SK-N-SH treated with all-trans-retinoic acid at 6 μM for 48 hours (cell line): ENCODE measurements around the gene S100PBP.

Experiments used
- ATAC-seq: fragments of 200-7000 bp; cut with Tn5 transposase; 3 replicates; pipeline ENCODE4 v1.9.1; 2020; ENCODE audit warnings: mild to moderate bottlenecking, moderate library complexity
- BACH2 ChIP-seq: fragments of 250-450 bp; sonication (Bioruptor Pico); IDR thresholded peaks from 2 replicates; pipeline ENCODE4 v1.9.0; 2021; ENCODE audit warnings: mild to moderate bottlenecking, borderline replicate concordance
- CSDC2 ChIP-seq: fragments of 250-450 bp; sonication (Bioruptor Pico); IDR thresholded peaks from 2 replicates; pipeline ENCODE4 v1.5.0; 2020; ENCODE audit warnings: mild to moderate bottlenecking, moderate library complexity
- ESRRG ChIP-seq: fragments of 250-450 bp; sonication (Bioruptor Pico); IDR thresholded peaks from 2 replicates; pipeline ENCODE4 v1.6.1; 2021; ENCODE audit warnings: mild to moderate bottlenecking
- GLIS3 ChIP-seq: fragments of 250-450 bp; sonication (Bioruptor Pico); IDR thresholded peaks from 2 replicates; pipeline ENCODE4 v1.5.0; 2020; ENCODE audit warnings: mild to moderate bottlenecking, moderate library complexity
- ISL1 ChIP-seq: fragments of 250-450 bp; sonication (Bioruptor Pico); IDR thresholded peaks from 2 replicates; pipeline ENCODE4 v2.1.2; 2022; ENCODE audit warnings: mild to moderate bottlenecking, moderate library complexity
- OSR1 ChIP-seq: fragments of 250-450 bp; sonication (Bioruptor Pico); IDR thresholded peaks from 2 replicates; pipeline ENCODE4 v1.8.0; 2022; ENCODE audit warnings: moderate library complexity, mild to moderate bottlenecking, inconsistent platforms
- POU6F1 ChIP-seq: fragments of 250-450 bp; sonication (Bioruptor Pico); IDR thresholded peaks from 2 replicates; pipeline ENCODE4 v1.8.0; 2021; ENCODE audit warnings: low read depth, mild to moderate bottlenecking, moderate library complexity, borderline replicate concordance
- PPARA ChIP-seq: fragments of 250-450 bp; sonication (Bioruptor Pico); IDR thresholded peaks from 2 replicates; pipeline ENCODE4 v1.5.0; 2020; ENCODE audit warnings: mild to moderate bottlenecking, borderline replicate concordance
- SNAI2 ChIP-seq: fragments of 250-450 bp; sonication (Bioruptor Pico); IDR thresholded peaks from 2 replicates; pipeline ENCODE4 v1.5.0; 2020; ENCODE audit warnings: mild to moderate bottlenecking, moderate library complexity
- TCF4 ChIP-seq: fragments of 250-450 bp; sonication (Bioruptor Pico); IDR thresholded peaks from 2 replicates; pipeline ENCODE4 v1.8.0; 2021; ENCODE audit warnings: mild to moderate bottlenecking, moderate library complexity, borderline replicate concordance
- TOX ChIP-seq: fragments of 250-450 bp; sonication (Bioruptor Pico); IDR thresholded peaks from 2 replicates; pipeline ENCODE4 v1.8.0; 2021; ENCODE audit warnings: mild to moderate bottlenecking, moderate library complexity, borderline replicate concordance
- ZC3H10 ChIP-seq: fragments of 250-450 bp; sonication (Bioruptor Pico); IDR thresholded peaks from 2 replicates; pipeline ENCODE4 v1.5.1; 2021; ENCODE audit warnings: mild to moderate bottlenecking, moderate library complexity
- ZFP3 ChIP-seq: fragments of 250-450 bp; sonication (Bioruptor Pico); IDR thresholded peaks from 2 replicates; pipeline ENCODE4 v1.5.0; 2020; ENCODE audit warnings: mild to moderate bottlenecking, moderate library complexity
- ZFP30 ChIP-seq: fragments of 450-650 bp; formaldehyde crosslinking; IDR thresholded peaks from 2 replicates; pipeline ENCODE4 v1.5.0; 2022; ENCODE audit warnings: mild to moderate bottlenecking, moderate library complexity
- ZNF565 ChIP-seq: fragments of 450-650 bp; formaldehyde crosslinking; conservative IDR thresholded peaks from 2 replicates; pipeline ENCODE4 v1.5.0; 2020; ENCODE audit warnings: low read depth, mild to moderate bottlenecking, moderate library complexity
- ZNF70 ChIP-seq: fragments of 450-650 bp; formaldehyde crosslinking; IDR thresholded peaks from 2 replicates; pipeline ENCODE4 v1.5.0; 2020; ENCODE audit warnings: mild to moderate bottlenecking, moderate library complexity
- ZNF8 ChIP-seq: fragments of 450-650 bp; formaldehyde crosslinking; IDR thresholded peaks from 2 replicates; pipeline ENCODE4 v1.5.0; 2020; ENCODE audit warnings: mild to moderate bottlenecking, moderate library complexity
- TF ChIP-seq, protein P1 (sequence below): fragments of 250-450 bp; sonication (Bioruptor Pico); IDR thresholded peaks from 2 replicates; pipeline ENCODE4 v1.8.0; 2020; ENCODE audit warnings: mild to moderate bottlenecking, moderate library complexity, borderline replicate concordance
- TF ChIP-seq, protein P2 (sequence below): fragments of 250-450 bp; sonication (Bioruptor Pico); IDR thresholded peaks from 2 replicates; pipeline ENCODE4 v1.5.0; 2020; ENCODE audit warnings: mild to moderate bottlenecking, moderate library complexity
- TF ChIP-seq, protein P3 (sequence below): fragments of 250-450 bp; sonication (Bioruptor Pico); IDR thresholded peaks from 2 replicates; pipeline ENCODE4 v1.5.1; 2020; ENCODE audit warnings: low read depth, mild to moderate bottlenecking, moderate library complexity

The S100PBP gene

DNA sequence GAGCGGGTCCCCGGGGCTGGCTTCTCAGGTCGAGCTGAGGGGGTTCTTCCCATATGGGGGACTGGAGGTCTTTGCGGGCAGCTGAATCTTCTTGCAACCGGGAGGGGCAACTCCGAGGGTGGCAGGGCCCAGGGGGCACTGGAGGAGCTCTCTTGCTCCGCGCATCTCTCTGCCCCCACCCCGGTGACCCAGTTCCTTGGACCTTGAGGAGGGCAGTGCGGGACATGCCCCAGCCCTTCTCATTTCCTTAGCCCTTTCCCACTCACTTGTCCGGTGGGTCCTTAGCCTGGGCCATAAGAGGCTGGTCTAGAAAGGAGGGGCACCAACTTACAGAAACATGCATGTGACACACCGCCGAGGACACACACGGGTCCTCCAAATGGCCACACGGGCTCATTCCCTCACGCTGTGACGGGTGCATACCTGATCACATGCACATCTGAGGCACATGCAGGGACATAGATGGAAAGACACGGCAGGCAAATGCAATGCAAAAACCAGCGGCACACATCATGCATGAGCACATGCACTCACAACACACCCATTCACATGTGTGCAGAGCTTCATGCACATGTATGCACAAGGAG is 69.5 kb downstream of the S100PBP start (continued):
- TF ChIP-seq, protein P1, sequence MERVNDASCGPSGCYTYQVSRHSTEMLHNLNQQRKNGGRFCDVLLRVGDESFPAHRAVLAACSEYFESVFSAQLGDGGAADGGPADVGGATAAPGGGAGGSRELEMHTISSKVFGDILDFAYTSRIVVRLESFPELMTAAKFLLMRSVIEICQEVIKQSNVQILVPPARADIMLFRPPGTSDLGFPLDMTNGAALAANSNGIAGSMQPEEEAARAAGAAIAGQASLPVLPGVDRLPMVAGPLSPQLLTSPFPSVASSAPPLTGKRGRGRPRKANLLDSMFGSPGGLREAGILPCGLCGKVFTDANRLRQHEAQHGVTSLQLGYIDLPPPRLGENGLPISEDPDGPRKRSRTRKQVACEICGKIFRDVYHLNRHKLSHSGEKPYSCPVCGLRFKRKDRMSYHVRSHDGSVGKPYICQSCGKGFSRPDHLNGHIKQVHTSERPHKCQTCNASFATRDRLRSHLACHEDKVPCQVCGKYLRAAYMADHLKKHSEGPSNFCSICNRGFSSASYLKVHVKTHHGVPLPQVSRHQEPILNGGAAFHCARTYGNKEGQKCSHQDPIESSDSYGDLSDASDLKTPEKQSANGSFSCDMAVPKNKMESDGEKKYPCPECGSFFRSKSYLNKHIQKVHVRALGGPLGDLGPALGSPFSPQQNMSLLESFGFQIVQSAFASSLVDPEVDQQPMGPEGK (CRISPR knock-in tag): no peak
- TF ChIP-seq ZFP30 (CRISPR knock-in tag): no peak

GRCh38 chr1:32887623-32888022 is 70.2 kb downstream of the S100PBP start:
- no peak for TF ChIP-seq ZFP30 (CRISPR knock-in tag)
- no peak for TF ChIP-seq SNAI2

GRCh38 chr1:32888134-32888533 is 70.7 kb downstream of the S100PBP start:
- TF ChIP-seq BACH2 (CRISPR knock-in tag): no peak
- no peak for TF ChIP-seq ESRRG (CRISPR knock-in tag)
- TF ChIP-seq, protein P1 (CRISPR knock-in tag): no peak
- TF ChIP-seq ZNF8 (CRISPR knock-in tag): no peak
- no peak for TF ChIP-seq ZNF565
- TF ChIP-seq, protein P2, sequence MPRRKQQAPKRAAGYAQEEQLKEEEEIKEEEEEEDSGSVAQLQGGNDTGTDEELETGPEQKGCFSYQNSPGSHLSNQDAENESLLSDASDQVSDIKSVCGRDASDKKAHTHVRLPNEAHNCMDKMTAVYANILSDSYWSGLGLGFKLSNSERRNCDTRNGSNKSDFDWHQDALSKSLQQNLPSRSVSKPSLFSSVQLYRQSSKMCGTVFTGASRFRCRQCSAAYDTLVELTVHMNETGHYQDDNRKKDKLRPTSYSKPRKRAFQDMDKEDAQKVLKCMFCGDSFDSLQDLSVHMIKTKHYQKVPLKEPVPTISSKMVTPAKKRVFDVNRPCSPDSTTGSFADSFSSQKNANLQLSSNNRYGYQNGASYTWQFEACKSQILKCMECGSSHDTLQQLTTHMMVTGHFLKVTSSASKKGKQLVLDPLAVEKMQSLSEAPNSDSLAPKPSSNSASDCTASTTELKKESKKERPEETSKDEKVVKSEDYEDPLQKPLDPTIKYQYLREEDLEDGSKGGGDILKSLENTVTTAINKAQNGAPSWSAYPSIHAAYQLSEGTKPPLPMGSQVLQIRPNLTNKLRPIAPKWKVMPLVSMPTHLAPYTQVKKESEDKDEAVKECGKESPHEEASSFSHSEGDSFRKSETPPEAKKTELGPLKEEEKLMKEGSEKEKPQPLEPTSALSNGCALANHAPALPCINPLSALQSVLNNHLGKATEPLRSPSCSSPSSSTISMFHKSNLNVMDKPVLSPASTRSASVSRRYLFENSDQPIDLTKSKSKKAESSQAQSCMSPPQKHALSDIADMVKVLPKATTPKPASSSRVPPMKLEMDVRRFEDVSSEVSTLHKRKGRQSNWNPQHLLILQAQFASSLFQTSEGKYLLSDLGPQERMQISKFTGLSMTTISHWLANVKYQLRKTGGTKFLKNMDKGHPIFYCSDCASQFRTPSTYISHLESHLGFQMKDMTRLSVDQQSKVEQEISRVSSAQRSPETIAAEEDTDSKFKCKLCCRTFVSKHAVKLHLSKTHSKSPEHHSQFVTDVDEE (CRISPR knock-in tag): no peak
- no peak for TF ChIP-seq TCF4 (CRISPR knock-in tag)
- TF ChIP-seq ZFP30 (CRISPR knock-in tag): no peak
- no peak for TF ChIP-seq ZNF70 (CRISPR knock-in tag)
- no peak for TF ChIP-seq CSDC2
- no peak for ATAC-seq

More at GRCh38 chr1:32887623-32888022, 70.2 kb downstream of the S100PBP start:
- no peak for ATAC-seq

DNA sequence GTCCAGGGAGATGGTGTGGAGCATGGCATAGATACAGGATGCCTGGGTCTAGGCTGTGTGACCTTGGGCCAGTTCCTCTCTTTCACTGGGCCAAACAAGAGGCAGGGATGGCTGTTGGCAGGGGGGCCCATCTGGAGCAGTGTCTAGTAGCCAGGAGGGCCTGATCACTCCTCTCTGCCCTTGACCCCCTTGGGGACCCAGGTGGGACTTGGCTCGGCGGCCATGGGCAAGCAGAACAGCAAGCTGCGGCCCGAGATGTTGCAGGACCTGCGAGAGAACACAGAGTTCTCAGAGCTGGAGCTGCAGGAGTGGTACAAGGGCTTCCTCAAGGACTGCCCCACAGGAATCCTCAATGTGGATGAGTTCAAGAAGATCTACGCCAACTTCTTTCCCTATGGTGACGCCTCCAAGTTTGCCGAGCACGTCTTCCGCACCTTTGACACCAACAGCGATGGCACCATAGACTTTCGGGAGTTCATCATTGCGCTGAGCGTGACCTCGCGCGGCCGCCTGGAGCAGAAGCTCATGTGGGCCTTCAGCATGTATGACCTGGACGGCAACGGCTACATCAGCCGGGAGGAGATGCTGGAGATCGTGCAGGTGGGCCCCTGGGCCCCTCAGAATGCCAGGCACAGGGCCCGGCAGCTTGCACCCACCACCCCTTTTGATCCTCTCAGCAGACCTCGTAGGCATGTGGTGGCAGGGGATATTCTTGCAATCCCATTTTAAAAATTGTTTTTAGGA is 71.4 kb downstream of the S100PBP start:
- no peak for ATAC-seq
- TF ChIP-seq ZFP30 (CRISPR knock-in tag) (no peak), ZNF70 (CRISPR knock-in tag) (no peak), TCF4 (CRISPR knock-in tag) (no peak), POU6F1 (no peak), ZFP3 (no peak), ISL1 (no peak), TOX (CRISPR knock-in tag) (no peak), OSR1 (no peak), BACH2 (CRISPR knock-in tag) (no peak), SNAI2 (no peak)

DNA sequence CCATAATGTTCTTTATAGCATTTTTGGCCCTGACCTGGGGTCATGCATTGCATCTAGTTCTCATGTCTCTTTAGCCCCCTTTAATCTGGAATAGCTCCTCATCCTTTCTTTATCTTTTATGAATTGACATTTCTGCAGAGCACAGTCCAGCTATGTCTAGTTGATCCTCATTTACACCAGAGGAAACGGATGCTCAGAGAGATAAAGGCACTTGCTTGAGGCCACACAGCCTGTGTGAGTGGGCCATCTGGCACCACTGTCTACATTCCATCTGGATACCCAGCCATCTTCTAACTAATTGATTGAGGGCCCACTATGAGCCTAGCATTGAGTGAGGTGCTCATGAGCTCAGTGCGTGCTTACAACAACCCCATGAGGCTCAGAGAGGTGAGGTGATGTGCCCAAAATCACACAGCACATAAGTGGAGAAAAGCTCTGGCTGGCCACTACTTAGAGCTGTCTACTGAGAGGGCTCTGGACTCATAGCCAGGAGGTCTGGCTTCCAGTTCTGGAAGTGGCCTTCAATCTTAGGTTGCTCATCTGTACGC is 72.4 kb downstream of the S100PBP start:
- no peak for ATAC-seq
- TF ChIP-seq ZNF70 (CRISPR knock-in tag) (no peak), OSR1 (no peak), CSDC2 (no peak), GLIS3 (CRISPR knock-in tag) (no peak), ESRRG (CRISPR knock-in tag) (no peak), ZNF565 (no peak), TOX (CRISPR knock-in tag) (no peak), ZC3H10 (CRISPR knock-in tag) (no peak), ZFP3 (no peak), PPARA (CRISPR knock-in tag) (no peak), ISL1 (no peak), BACH2 (CRISPR knock-in tag) (no peak)
- TF ChIP-seq, protein P3, sequence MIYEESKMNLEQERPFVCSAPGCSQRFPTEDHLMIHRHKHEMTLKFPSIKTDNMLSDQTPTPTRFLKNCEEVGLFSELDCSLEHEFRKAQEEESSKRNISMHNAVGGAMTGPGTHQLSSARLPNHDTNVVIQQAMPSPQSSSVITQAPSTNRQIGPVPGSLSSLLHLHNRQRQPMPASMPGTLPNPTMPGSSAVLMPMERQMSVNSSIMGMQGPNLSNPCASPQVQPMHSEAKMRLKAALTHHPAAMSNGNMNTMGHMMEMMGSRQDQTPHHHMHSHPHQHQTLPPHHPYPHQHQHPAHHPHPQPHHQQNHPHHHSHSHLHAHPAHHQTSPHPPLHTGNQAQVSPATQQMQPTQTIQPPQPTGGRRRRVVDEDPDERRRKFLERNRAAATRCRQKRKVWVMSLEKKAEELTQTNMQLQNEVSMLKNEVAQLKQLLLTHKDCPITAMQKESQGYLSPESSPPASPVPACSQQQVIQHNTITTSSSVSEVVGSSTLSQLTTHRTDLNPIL (CRISPR knock-in tag): no peak
- TF ChIP-seq, protein P1 (CRISPR knock-in tag): no peak
